ENCODE data around the gene NEUROG1. TPM values are rescaled to one million over a fixed set of nuclear protein-coding genes. Genes with fewer than 3 reads are reported as not detected.

The NEUROG1 gene
- total RNA-seq, 2 experiments from 2014 or later = not detected

DNA sequence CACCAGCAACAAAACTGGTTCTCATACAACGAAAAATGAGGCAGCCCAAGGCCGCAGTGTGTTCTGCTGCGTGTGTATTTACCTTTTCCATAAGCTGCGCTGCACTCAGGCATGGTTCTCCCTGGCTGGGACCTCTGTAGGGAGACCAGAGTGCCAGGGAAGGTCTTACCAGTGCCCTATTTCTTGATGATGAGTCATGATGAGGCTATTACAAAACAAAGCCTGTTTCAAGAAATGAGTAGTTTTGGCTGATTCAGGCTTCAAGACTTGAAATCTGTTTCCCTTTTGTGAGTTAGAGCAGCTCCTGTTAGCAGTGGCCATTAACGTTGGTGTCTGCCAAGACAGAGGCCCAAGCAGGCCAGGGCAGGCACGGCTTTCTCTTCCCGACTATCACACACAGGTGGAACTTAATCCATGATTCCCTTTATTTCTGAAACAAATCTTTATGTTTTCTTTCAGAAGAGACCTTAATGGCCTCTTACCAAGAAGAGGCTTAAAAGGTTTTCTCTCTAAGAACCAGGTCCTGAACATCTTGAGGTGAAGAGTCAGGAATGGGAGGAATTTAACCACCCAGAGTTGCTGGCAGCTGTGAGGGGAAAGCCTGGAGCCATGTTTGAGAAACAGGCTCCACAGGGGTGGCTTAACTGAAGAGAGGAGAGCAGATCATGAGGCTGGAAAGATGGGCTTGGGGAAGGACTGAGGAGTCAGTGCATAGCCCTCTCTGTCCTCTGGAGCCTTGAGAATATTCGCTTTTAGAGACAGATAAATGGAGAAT lies 42.2 kb downstream of the NEUROG1 start:
- Mint-ChIP-seq H3K4me1 (peaks cover 2% of the 10 kb centered on the region), H3K4me3 (no peak overlapping the region), H3K27ac (no peak overlapping the region), H3K27me3 (peaks cover 81% of the 10 kb centered on the region), H3K9me3 (ENCODE audit: low read depth) (no peaks in the 10 kb centered on the region), H3K36me3 (peaks cover 2% of the 10 kb centered on the region)
- CTCF ChIA-PET = no interaction called here
- no peak for DNase-seq
- ATAC-seq = no peak

DNA sequence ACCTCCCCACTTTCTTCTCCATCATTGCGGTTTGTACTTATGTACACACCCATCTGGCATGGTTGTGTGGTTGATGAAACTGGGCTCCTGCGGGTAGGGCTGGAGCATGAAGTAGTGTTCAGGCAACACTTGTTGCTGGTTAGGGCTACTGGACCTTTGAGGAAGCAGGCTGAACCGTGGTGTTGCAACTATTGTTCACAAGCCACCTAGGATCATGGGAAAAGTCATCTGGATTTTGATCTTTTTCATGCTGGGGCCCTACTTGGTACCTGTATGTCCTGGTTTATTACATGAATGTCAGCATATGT lies 43.5 kb downstream of the NEUROG1 start:
- Mint-ChIP-seq H3K27ac (no peak overlapping the region), H3K4me1 (peaks cover 2% of the 10 kb centered on the region), H3K27me3 (peaks cover 85% of the 10 kb centered on the region), H3K9me3 (ENCODE audit: low read depth) (no peaks in the 10 kb centered on the region), H3K4me3 (no peak overlapping the region), H3K36me3 (peaks cover 2% of the 10 kb centered on the region)
- ATAC-seq (no peak), DNase-seq (no peak)
- CTCF ChIA-PET = no interaction called here

DNA sequence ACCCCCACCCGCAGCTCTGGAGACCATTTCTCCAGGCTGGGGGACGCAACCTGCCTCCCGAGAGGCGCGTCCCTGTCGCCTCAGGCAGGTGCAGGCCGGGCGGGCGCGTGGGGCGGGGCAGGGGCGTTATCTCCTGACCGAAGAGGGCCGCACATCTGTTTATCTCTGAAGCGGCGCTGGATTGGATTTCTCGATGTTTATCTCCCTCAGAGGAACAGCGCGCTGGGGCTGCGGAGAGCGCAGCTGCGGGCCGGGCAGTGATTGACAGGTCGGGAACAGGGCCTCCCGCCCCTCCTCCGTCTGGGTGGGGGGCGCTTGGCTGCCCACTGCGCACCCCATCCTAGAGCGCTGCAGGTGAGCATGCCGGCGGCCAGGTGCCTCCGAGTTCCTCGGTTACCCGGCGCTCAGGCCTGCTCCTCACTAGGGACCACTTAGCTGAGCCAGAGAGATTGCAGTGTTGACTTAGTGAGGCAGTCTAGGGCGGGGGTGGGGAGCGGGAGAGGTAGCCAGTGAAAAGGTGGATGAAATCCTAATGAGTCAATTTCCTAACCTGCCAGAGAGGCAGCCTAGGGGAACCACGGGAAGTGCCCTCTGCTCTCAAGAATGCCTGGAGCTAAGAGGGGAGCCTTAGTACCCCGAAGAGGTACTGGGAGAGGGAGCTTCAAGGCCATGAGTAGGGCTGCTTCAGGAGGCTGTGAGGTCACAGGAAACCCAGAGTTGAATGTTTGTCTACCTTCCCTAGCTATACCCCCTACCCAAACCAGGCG lies 44.0 kb downstream of the NEUROG1 start:
- Mint-ChIP-seq H3K4me1 (peaks cover 2% of the 10 kb centered on the region), H3K4me3 (no peak overlapping the region), H3K36me3 (peaks cover 2% of the 10 kb centered on the region), H3K9me3 (ENCODE audit: low read depth) (no peaks in the 10 kb centered on the region), H3K27ac (no peak overlapping the region), H3K27me3 (peaks cover 87% of the 10 kb centered on the region)
- DNase-seq = no peak
- CTCF ChIA-PET = interaction anchor here (1.6 kb wide), 1 partner anchor 25 kb away, joined by 4 read pairs; no protein-coding TSS in a partner anchor
- no peak for ATAC-seq

DNA sequence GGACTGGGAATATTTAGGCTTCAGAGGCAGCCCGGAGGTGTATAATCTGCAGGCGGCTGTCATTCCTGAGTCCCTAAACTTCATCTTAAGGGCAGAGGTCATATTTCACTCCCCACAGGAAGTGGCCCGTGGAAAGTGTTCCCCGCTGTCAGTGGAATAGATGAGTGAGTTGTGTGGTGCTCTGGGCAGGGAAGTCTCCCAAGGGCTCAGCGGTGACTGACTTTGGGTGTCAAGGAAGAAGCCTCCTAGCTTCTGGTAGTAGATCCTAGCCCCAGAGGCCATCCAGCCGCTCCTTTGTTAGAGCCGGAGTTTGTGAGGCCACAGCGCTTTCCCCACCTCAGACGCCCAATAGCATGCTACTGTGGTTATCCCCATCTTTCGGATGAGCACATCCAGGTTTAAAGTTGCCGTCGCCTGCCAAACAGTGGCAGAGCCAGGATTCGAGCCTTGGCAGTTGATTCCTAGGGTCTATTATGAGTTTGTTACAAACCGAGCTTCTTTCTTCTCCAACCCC lies 44.7 kb downstream of the NEUROG1 start:
- Mint-ChIP-seq H3K27ac (no peak overlapping the region), H3K9me3 (ENCODE audit: low read depth) (no peaks in the 10 kb centered on the region), H3K4me1 (peaks cover 2% of the 10 kb centered on the region), H3K36me3 (peaks cover 2% of the 10 kb centered on the region), H3K27me3 (peaks cover 92% of the 10 kb centered on the region), H3K4me3 (no peak overlapping the region)
- no peak for ATAC-seq
- DNase-seq = no peak
- CTCF ChIA-PET = interaction anchor here (1.5 to 1.6 kb wide), 2 partner anchors 25 to 41 kb away, joined by 4 read pairs; no protein-coding TSS in a partner anchor

DNA sequence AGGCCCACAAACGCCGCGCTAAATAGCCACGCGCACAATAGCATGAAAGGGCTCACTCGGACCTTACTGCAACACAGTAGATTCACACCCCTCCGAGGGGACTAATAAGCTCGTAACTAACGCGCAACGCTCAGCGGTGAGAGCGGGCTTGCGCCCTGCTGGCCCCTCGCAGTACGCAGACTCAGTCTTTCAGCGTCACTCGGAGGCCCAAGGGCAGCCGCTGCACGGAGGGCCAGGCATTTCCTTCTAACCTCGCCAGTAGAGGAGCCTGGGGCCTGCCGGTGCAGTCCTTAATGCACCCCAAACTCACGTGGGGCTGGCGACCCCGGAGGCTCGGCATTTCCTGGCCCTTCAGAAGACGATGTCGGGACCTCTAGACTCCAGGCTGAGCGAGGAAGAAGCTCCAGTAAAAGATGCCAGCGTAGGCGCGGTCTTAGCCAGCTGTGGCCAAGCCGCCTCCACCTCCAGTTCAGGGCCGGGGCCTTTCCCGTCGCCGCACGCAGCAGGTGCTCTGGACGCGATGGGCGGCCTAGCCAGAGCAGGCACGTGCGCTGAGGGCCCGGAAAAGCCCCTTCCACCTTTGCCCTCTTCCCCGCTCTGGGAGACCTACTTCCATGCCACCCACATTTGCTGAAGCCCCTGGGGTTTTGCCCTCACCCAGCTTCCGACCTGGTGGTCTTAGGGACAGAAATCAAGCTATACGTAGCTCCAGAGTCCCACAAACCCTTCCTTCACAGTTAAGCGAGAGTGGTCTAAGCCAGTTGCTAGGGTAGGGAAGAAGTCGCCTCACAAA lies 45.3 kb downstream of the NEUROG1 start:
- CTCF ChIA-PET = interaction anchor here (1.5 to 1.6 kb wide), 2 partner anchors 24 to 42 kb away, joined by 4 read pairs; no protein-coding TSS in a partner anchor
- no peak overlapping the region for H3K27ac Mint-ChIP-seq
- H3K27me3 Mint-ChIP-seq = peaks cover 94% of the 10 kb centered on the region
- no peak overlapping the region for H3K4me3 Mint-ChIP-seq
- no peak for ATAC-seq
- DNase-seq = no peak
- H3K36me3 Mint-ChIP-seq = peaks cover 2% of the 10 kb centered on the region
- no peaks in the 10 kb centered on the region for H3K9me3 Mint-ChIP-seq (ENCODE audit: low read depth)
- H3K4me1 Mint-ChIP-seq = peaks cover 2% of the 10 kb centered on the region

DNA sequence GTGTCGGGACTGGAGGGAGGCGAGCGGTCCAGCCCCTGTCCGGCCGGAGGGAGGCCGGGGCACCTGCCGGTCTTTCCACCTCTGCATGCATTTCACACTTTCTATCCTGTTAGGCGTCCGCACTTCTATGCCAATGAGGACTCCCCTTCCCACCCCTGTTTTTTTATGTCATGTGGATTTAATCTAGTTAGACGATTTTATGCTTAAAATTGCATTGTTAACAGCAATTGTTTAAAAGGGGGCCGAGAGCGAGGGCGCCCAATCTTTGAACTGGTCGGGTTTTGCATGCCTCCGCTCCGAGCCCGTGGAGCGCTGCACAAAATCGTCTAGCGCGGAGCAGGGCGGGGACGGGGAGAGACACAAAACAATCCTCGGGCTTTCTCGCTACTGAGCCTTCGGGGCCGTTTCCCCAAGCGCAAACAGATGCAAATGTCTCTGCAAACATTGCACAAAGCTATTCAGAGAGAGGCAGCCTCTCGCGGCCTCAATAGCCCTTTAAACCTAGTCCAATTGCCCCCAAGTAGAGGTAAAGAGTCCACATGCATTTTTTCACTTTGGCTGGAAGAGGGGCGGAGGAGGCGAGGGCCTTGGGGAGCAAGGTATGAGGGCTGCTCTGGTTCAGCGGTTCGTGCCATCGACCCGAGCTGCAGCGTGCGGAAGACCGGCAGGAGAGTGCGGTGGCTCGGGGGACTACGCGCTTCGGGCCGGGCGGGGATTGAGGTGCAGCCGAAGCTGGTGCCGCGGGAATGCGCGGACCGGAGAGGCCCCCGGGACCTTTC lies 46.1 kb downstream of the NEUROG1 start:
- Mint-ChIP-seq H3K27me3 (peaks cover 93% of the 10 kb centered on the region), H3K4me1 (peaks cover 2% of the 10 kb centered on the region), H3K4me3 (no peak overlapping the region), H3K9me3 (ENCODE audit: low read depth) (no peaks in the 10 kb centered on the region), H3K27ac (peak overlapping the region; percentile 59), H3K36me3 (peaks cover 2% of the 10 kb centered on the region)
- ATAC-seq = no peak
- CTCF ChIA-PET = interaction anchor here (1.5 kb wide), 1 partner anchor 42 kb away, joined by 4 read pairs; no protein-coding TSS in a partner anchor
- no peak for DNase-seq

DNA sequence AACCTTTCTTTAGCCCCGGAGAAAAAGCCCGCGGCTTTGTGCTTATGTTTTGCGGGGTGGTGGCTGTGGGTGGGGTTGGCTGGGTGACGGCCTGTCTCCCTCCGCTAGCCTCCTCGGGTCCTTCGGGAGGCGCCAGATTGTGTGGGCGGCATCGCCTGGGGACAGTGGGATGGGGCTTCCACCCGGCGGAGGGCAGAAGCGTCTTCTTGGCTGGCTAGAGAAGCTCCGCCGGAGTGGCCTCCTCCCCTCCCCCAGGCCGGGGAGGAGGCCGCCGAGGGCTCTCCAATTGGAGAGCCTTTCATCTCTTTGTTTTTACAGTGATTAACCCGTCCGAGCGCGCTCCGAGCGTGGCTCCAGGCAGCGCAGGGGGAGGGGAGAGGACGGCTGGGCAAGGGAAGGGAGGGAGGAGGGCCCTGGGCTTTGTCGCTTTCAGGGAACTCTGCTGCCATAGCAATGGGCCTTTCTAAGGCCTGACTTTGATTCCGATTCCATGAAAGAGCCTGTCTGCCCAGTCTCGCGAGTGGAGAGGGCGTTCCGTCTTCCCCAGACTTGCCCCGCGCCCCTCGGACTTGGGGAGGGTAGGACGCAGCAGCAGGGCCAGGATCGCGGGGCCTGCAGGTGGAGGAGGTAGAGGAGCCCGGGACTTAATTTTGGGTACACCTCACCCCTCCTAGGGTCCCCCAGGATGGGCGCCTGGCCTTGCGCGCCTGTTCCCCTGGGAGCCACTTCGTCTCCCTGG lies 46.9 kb downstream of the NEUROG1 start:
- Mint-ChIP-seq H3K9me3 (ENCODE audit: low read depth) (no peaks in the 10 kb centered on the region), H3K27me3 (peaks cover 91% of the 10 kb centered on the region), H3K36me3 (peaks cover 2% of the 10 kb centered on the region), H3K4me1 (peaks cover 2% of the 10 kb centered on the region), H3K4me3 (no peak overlapping the region), H3K27ac (no peak overlapping the region)
- ATAC-seq = no peak
- no peak for DNase-seq
- CTCF ChIA-PET = interaction anchor here (1.8 kb wide), 1 partner anchor 63 kb away, joined by 6 read pairs; no protein-coding TSS in a partner anchor

DNA sequence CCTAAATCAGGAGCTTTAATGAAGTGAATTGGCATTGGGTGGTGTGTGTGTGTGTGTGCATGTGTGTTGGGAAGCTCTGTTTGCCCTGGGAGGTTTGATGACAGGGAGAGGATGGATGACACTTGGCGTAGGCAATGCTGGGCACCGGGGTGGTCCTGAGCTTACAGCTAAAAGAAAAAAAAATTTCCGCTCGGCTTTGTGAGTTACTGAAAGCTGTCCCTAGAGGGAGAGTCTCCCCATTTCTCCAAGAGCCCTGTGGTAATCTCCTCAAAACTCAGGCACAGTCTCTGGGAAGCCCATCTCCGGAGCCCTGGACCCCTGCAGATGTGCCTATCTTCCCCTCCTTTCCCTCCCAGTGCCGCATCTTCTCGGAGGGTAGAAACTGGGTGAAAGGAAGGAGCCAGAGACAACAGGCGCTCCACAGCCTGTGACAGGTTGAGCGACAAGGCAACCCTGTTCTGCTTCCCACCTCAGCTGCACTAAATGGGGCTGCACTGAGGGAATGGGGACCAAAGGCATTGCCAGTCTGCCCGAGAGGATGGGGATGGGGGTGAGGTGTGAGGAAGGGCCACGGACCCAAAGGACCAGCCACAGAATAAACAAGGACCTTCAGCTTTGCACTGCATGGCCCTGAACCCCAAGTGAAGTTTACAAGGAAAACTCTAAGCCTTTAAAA lies 47.8 kb downstream of the NEUROG1 start:
- no peaks in the 10 kb centered on the region for H3K9me3 Mint-ChIP-seq (ENCODE audit: low read depth)
- peaks cover 2% of the 10 kb centered on the region for H3K36me3 Mint-ChIP-seq
- peaks cover 2% of the 10 kb centered on the region for H3K4me1 Mint-ChIP-seq
- no peak for DNase-seq
- no peak overlapping the region for H3K27ac Mint-ChIP-seq
- peaks cover 84% of the 10 kb centered on the region for H3K27me3 Mint-ChIP-seq
- ATAC-seq = no peak
- no peak overlapping the region for H3K4me3 Mint-ChIP-seq
- CTCF ChIA-PET = interaction anchor here (1.4 to 1.8 kb wide), 2 partner anchors 31 to 64 kb away, joined by 4 to 6 read pairs; no protein-coding TSS in a partner anchor

DNA sequence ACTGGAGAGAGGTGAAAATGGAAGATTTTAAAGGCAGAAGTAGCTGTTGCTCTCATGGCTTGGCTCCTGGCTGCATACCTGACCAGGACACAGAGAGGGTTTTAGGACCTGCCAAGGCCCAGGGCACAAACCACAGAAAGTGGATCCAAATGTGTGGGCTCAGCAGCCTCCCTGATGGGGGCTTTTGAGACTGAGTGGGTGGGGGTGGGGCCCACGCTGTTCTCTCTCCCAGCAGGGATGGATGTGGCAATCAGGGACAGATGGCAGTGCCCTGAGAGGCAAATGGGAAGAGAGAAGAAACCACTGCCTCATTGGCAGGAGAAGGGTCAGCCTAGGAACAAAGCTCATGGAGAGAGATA lies 48.7 kb downstream of the NEUROG1 start:
- Mint-ChIP-seq H3K27ac (no peak overlapping the region), H3K36me3 (peaks cover 2% of the 10 kb centered on the region), H3K4me1 (peaks cover 2% of the 10 kb centered on the region), H3K27me3 (peaks cover 74% of the 10 kb centered on the region), H3K9me3 (ENCODE audit: low read depth) (no peaks in the 10 kb centered on the region), H3K4me3 (no peak overlapping the region)
- no peak for DNase-seq
- CTCF ChIA-PET = interaction anchor here (1.4 to 1.8 kb wide), 2 partner anchors 30 to 65 kb away, joined by 4 to 6 read pairs; no protein-coding TSS in a partner anchor
- no peak for ATAC-seq

DNA sequence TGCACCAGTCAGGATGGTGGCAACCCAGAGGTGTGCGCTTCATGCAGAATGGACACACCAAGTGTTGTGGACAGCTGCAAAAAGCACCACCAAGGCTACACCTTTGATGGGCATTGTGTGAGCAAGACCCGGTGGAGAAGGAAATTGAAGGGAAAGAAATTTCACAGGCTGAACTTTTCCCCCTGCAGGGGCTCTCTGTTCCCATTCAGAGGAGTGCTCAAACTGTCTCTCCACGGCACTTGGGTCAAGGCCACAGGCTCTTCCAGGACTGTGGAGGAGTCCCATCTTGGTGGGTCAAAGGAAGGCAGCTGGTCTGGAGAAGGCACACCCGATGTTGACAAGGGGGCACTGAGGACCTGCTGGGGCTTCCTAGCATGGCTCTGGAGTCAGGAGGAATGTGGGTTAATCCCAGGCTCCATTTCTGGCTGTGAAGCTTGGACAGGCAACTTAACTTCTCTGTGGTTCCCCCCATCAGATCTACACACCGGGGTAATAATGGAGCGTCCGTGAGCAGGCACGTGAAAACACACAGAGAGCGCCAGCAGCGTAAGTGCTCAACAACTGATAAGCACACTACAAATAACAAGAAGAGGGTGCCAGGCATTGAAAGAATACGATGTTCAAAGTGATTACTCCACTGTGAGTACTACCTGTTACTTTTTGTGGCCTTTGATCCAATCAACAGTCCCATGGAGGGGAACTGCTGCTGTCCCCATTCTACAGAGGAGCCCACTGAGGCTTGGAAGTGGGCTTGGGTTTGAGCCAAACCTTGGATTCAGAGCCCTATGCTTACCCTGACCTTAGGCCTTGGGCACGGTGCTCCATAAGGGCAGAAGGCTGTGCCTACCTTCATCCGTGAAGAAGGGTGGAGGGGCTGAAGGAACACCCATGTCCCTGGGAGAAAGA lies 49.4 kb downstream of the NEUROG1 start:
- Mint-ChIP-seq H3K9me3 (ENCODE audit: low read depth) (no peaks in the 10 kb centered on the region), H3K4me1 (peaks cover 2% of the 10 kb centered on the region), H3K36me3 (peaks cover 2% of the 10 kb centered on the region), H3K27me3 (peaks cover 68% of the 10 kb centered on the region), H3K27ac (no peak overlapping the region), H3K4me3 (no peak overlapping the region)
- CTCF ChIA-PET = interaction anchor here (1.4 kb wide), 1 partner anchor 29 kb away, joined by 4 read pairs; no protein-coding TSS in a partner anchor
- DNase-seq = no peak
- ATAC-seq = no peak

DNA sequence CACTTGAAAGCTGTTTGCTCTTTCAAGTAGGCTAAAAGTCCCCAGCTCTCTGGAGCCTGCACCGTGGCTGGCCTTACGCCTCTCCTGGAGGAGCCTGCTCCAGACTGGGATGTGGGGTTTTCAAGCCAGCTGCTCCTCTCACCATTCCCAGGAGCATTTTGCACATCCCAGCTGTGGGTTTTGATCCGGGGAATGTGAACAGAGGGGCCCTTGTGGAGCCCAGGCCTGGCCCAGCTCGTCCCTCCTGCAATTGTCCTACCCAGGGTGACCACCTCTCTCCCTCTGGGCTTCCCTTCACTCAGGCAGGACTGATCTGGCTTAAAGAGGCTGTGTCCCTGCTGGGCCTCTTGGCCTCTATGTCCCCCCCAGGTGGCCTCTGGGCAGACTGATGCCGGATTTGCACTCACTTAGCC lies 51.1 kb downstream of the NEUROG1 start:
- Mint-ChIP-seq H3K36me3 (no peaks in the 10 kb centered on the region), H3K27ac (no peak overlapping the region), H3K9me3 (ENCODE audit: low read depth) (no peaks in the 10 kb centered on the region), H3K27me3 (peaks cover 54% of the 10 kb centered on the region), H3K4me3 (no peak overlapping the region), H3K4me1 (no peaks in the 10 kb centered on the region)
- CTCF ChIA-PET = interaction anchor here (1.1 to 1.3 kb wide), 2 partner anchors 18 to 27 kb away, joined by 3 to 4 read pairs; no protein-coding TSS in a partner anchor
- DNase-seq (no peak), ATAC-seq (no peak)
